Measurements from ENCODE around the gene TRIM38. TPM values are rescaled to one million over a fixed set of nuclear protein-coding genes. Genes with fewer than 3 reads are reported as not detected.

TRIM38 gene
- total RNA-seq (2021; ENCODE audit: unreplicated experiment) (4.4 TPM), Bru-seq, nascent RNA (percentile 71 among the genes with signal in this experiment), BruChase-seq, experiment 1, labeled RNA remaining after a 2-hour chase (percentile 78 among the genes with signal in this experiment), BruChase-seq, experiment 2, labeled RNA remaining after a 6-hour chase (percentile 69 among the genes with signal in this experiment)
- polyA plus RNA-seq (2012; ENCODE audit: insufficient read length), result 1.9 TPM
- long read RNA-seq, full-length matches to known transcripts, result 18 of 29 reads
- long read RNA-seq, partial matches to known transcripts, result 0 of 29 reads
- long read RNA-seq, other reads (novel, unspliced or antisense), result 11 of 29 reads

GRCh38 chr6:25962149-25963127 is at the start of gene TRIM38:
Gene TRIM38 (plus strand): TSS chr6:25962802. CDS start chr6:25966523, 3,721 bp downstream.
- ChIA-PET CTCF (interaction anchor here (1.3 kb wide), 1 partner anchor 244 kb away, joined by 3 read pairs; no protein-coding TSS in a partner anchor), POLR2A (no interaction called here)
- in situ Hi-C loops (cut with HindIII; ENCODE audit: low pct_unique_long_range_greater_than_20kb, low sequenced_read_pairs), result no loop called here
- no peaks in the 10 kb centered on the region for H3K27me3 ChIP-seq (ENCODE audit: control insufficient read depth, insufficient read depth, low read length)
- H3K4me3 ChIP-seq (ENCODE audit: low read depth in 2 of 2, low read length in 2 of 2), result peak within 1 kb of the TSS; percentile 40 to 63
- peak; percentile 55; the same call in 1 of the 2 replicates for TF ChIP-seq POLR2AphosphoS5 (IDR thresholded peaks at IDR 0.05; ENCODE audit: low read depth, low read length)
- TF ChIP-seq, protein P1, sequence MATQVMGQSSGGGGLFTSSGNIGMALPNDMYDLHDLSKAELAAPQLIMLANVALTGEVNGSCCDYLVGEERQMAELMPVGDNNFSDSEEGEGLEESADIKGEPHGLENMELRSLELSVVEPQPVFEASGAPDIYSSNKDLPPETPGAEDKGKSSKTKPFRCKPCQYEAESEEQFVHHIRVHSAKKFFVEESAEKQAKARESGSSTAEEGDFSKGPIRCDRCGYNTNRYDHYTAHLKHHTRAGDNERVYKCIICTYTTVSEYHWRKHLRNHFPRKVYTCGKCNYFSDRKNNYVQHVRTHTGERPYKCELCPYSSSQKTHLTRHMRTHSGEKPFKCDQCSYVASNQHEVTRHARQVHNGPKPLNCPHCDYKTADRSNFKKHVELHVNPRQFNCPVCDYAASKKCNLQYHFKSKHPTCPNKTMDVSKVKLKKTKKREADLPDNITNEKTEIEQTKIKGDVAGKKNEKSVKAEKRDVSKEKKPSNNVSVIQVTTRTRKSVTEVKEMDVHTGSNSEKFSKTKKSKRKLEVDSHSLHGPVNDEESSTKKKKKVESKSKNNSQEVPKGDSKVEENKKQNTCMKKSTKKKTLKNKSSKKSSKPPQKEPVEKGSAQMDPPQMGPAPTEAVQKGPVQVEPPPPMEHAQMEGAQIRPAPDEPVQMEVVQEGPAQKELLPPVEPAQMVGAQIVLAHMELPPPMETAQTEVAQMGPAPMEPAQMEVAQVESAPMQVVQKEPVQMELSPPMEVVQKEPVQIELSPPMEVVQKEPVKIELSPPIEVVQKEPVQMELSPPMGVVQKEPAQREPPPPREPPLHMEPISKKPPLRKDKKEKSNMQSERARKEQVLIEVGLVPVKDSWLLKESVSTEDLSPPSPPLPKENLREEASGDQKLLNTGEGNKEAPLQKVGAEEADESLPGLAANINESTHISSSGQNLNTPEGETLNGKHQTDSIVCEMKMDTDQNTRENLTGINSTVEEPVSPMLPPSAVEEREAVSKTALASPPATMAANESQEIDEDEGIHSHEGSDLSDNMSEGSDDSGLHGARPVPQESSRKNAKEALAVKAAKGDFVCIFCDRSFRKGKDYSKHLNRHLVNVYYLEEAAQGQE (IDR thresholded peaks at IDR 0.05; ENCODE audit: insufficient read depth in 1 of 2, low read depth in 2 of 2, low read length in 1 of 2), result no peak
- H3K36me3 ChIP-seq (ENCODE audit: control insufficient read depth, insufficient read depth, low read length), result no peaks in the 10 kb centered on the region; the same call in none of the 2 replicates
- DNase-seq (ENCODE audit: low read depth, low spot score) (peak; percentile 33), ATAC-seq (peak; percentile 92)
- TSS peak; percentile 82 for BruUV-seq (replicated peaks)
- H3K4me1 ChIP-seq (ENCODE audit: control insufficient read depth, insufficient read depth, low read length), result peaks cover 12% of the 10 kb centered on the region; the same call in 1 of the 2 replicates
- H3K27ac ChIP-seq (ENCODE audit: low read length), result peak within 1 kb of the TSS; percentile 82
- H3K9me3 ChIP-seq (ENCODE audit: control insufficient read depth, insufficient read depth, low read depth, low read length), result no peaks in the 10 kb centered on the region
- intact Hi-C loops (cut with micrococcal nuclease; ENCODE audit: unreplicated experiment), result no loop called here

DNA sequence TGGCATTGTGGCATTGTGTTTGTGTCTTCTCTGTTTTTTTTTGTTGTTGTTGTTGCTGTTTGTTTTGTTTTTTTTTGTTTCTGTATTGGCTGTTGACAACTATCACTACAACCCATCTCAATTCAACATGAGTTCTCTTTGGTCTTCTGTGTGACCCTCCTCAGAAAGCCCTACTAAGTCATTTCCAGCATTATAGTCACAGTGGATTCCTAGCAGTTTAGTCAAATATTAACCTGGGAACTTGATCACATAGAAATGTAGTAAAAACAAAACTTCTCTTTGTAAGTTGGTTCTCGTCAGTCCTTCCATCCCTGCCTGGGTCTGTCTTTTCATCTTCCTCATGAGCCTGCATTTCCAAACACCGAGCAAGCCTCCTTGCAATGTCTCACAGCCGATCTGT is 48.9 kb upstream of the TRIM38 start:
- Histone ChIP-seq H3K4me3 (ENCODE audit: low read depth in 2 of 2, low read length in 2 of 2) (no peak overlapping the region), H3K27me3 (ENCODE audit: control insufficient read depth, insufficient read depth, low read length) (peaks cover 2% of the 10 kb centered on the region; the same call in 1 of the 2 replicates), H3K27ac (ENCODE audit: low read length) (no peak overlapping the region), H3K9me3 (ENCODE audit: control insufficient read depth, insufficient read depth, low read depth, low read length) (no peaks in the 10 kb centered on the region), H3K36me3 (ENCODE audit: control insufficient read depth, insufficient read depth, low read length) (no peaks in the 10 kb centered on the region), H3K4me1 (ENCODE audit: control insufficient read depth, insufficient read depth, low read length) (no peaks in the 10 kb centered on the region)
- CTCF ChIA-PET, result no interaction called here
- POLR2A ChIA-PET, result no interaction called here
- intact Hi-C loops (cut with micrococcal nuclease; ENCODE audit: unreplicated experiment) (no loop called here), in situ Hi-C loops (cut with HindIII; ENCODE audit: low pct_unique_long_range_greater_than_20kb, low sequenced_read_pairs) (no loop called here)
- TF ChIP-seq, protein P1 (IDR thresholded peaks at IDR 0.05; ENCODE audit: insufficient read depth in 1 of 2, low read depth in 2 of 2, low read length in 1 of 2), result no peak
- TF ChIP-seq TCF7L2 (IDR thresholded peaks at IDR 0.05; ENCODE audit: low read depth, low read length) (no peak), POLR2AphosphoS5 (IDR thresholded peaks at IDR 0.05; ENCODE audit: low read depth, low read length) (no peak), SIN3A (IDR thresholded peaks at IDR 0.05; ENCODE audit: borderline replicate concordance, insufficient read depth, low read depth, low read length) (no peak)
- TF ChIP-seq, protein P2, sequence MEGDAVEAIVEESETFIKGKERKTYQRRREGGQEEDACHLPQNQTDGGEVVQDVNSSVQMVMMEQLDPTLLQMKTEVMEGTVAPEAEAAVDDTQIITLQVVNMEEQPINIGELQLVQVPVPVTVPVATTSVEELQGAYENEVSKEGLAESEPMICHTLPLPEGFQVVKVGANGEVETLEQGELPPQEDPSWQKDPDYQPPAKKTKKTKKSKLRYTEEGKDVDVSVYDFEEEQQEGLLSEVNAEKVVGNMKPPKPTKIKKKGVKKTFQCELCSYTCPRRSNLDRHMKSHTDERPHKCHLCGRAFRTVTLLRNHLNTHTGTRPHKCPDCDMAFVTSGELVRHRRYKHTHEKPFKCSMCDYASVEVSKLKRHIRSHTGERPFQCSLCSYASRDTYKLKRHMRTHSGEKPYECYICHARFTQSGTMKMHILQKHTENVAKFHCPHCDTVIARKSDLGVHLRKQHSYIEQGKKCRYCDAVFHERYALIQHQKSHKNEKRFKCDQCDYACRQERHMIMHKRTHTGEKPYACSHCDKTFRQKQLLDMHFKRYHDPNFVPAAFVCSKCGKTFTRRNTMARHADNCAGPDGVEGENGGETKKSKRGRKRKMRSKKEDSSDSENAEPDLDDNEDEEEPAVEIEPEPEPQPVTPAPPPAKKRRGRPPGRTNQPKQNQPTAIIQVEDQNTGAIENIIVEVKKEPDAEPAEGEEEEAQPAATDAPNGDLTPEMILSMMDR (IDR thresholded peaks at IDR 0.05), result no peak
- no peak for DNase-seq (ENCODE audit: low read depth, low spot score)
- no TSS peak for BruUV-seq (replicated peaks)
- no peak for ATAC-seq

All from Panc1 (cell line).